IMR-90 (cell line): ENCODE data around the gene EDC4. TPM values are rescaled to one million over a fixed set of nuclear protein-coding genes. Genes with fewer than 3 reads are reported as not detected.

Source experiments
- ATAC-seq: fragments of 200-7000 bp; cut with Tn5 transposase; 2 replicates; pipeline ENCODE4 v1.9.1; 2020; ENCODE audit warnings: low read depth, mild to moderate bottlenecking, moderate library complexity
- BruUV-seq: library from RNA; stranded (reverse); fragments of 400-500 nt; replicated peaks from 2 replicates; lab custom pipeline; 2021; lab: Mats Ljungman, UMichigan
- CTCF ChIA-PET: fragments of 300-600 bp; formaldehyde crosslinking; extraction: SDS; loops from one replicate; lab custom pipeline; 2021; ENCODE audit warnings: antibody characterized with exemption; lab: Yijun Ruan, JAX
- POLR2A ChIA-PET: fragments of 300-600 bp; sonication (Branson Sonifier 250); formaldehyde crosslinking; loops from one replicate; lab custom pipeline; 2022; ENCODE audit warnings: antibody characterized with exemption; ENCODE audit not compliant: unreplicated experiment; lab: Charles Lee
- DNase-seq: peaks from one replicate; pipeline ENCODE4 v3.0.0; 2013
- H2AFZ ChIP-seq: replicated peaks from 2 replicates; pipeline ENCODE3; 2013; ENCODE audit warnings: low read length, mild to moderate bottlenecking; ENCODE audit not compliant: poor library complexity
- H2AK5ac ChIP-seq: 2 replicates; pipeline ENCODE4 v1.6.1; 2013; ENCODE audit warnings: low read depth, low read length, inconsistent platforms
- H2AK9ac ChIP-seq: replicated peaks from 2 replicates; pipeline ENCODE3; 2013; ENCODE audit warnings: mild to moderate bottlenecking, low read depth, low read length, moderate library complexity; ENCODE audit not compliant: poor library complexity
- H2BK120ac ChIP-seq: 2 replicates; pipeline ENCODE4 v1.6.1; 2013; ENCODE audit warnings: low read depth, low read length, inconsistent platforms
- H2BK15ac ChIP-seq: 3 replicates; pipeline ENCODE4 v1.6.1; 2013; ENCODE audit warnings: low read depth, low read length, inconsistent platforms
- H2BK20ac ChIP-seq: 2 replicates; pipeline ENCODE4 v1.6.1; 2013; ENCODE audit warnings: low read depth, mild to moderate bottlenecking, inconsistent platforms, low read length, moderate library complexity
- H2BK5ac ChIP-seq: 2 replicates; pipeline ENCODE4 v1.6.1; 2013; ENCODE audit warnings: mild to moderate bottlenecking, low read depth, low read length, inconsistent platforms; ENCODE audit not compliant: poor library complexity, severe bottlenecking
- H3K14ac ChIP-seq: replicated peaks from 2 replicates; pipeline ENCODE4 v1.6.1; 2013; ENCODE audit warnings: low read depth, low read length, inconsistent platforms
- H3K18ac ChIP-seq: 2 replicates; pipeline ENCODE4 v1.6.1; 2013; ENCODE audit warnings: low read depth, low read length, control low read depth
- H3K23ac ChIP-seq: 2 replicates; pipeline ENCODE4 v1.6.1; 2013; ENCODE audit warnings: low read depth, low read length, inconsistent platforms
- H3K27ac ChIP-seq: 2 replicates; pipeline ENCODE4 v1.5.1; 2013; ENCODE audit warnings: mild to moderate bottlenecking, control low read depth, low read length; ENCODE audit not compliant: insufficient read depth
- H3K27me3 ChIP-seq: 2 replicates; pipeline ENCODE4 v1.6.1; 2013; ENCODE audit warnings: low read length; ENCODE audit not compliant: control insufficient read depth, insufficient read depth
- H3K36me3 ChIP-seq: 2 replicates; pipeline ENCODE4 v1.6.1; 2013; ENCODE audit warnings: low read length, mixed read lengths; ENCODE audit not compliant: control insufficient read depth, insufficient read depth
- H3K4ac ChIP-seq: 2 replicates; pipeline ENCODE4 v1.6.1; 2013; ENCODE audit warnings: low read depth, low read length, inconsistent platforms
- H3K4me1 ChIP-seq: 2 replicates; pipeline ENCODE4 v1.6.1; 2013; ENCODE audit warnings: low read length, mixed read lengths; ENCODE audit not compliant: control insufficient read depth, insufficient read depth
- H3K4me2 ChIP-seq: 2 replicates; pipeline ENCODE4 v1.6.1; 2013; ENCODE audit warnings: low read depth, mild to moderate bottlenecking, control low read depth, low read length, moderate library complexity
- H3K4me3 ChIP-seq: 2 replicates; pipeline ENCODE4 v1.5.1; 2013; ENCODE audit warnings: low read depth, mild to moderate bottlenecking, control low read depth, low read length, moderate library complexity; ENCODE audit not compliant: insufficient read depth
- H3K56ac ChIP-seq: 2 replicates; pipeline ENCODE4 v1.6.1; 2013; ENCODE audit warnings: low read length, inconsistent platforms; ENCODE audit not compliant: insufficient read depth; ENCODE audit errors: extremely low read depth
- H3K79me1 ChIP-seq, 2 experiments: 2 replicates each; pipeline ENCODE4 v1.6.1; 2013; ENCODE audit warnings: low read length in 2 of 2, inconsistent platforms in 1 of 2, low read depth in 1 of 2
- H3K9ac ChIP-seq: 2 replicates; pipeline ENCODE4 v1.6.1; 2013; ENCODE audit warnings: low read depth, low read length, control low read depth
- H3K9me1 ChIP-seq: 2 replicates; pipeline ENCODE4 v1.6.1; 2013; ENCODE audit warnings: low read length, inconsistent platforms; ENCODE audit not compliant: insufficient read depth
- H3K9me3 ChIP-seq: 2 replicates; pipeline ENCODE4 v1.6.1; 2013; ENCODE audit warnings: low read length; ENCODE audit not compliant: control insufficient read depth, insufficient read depth
- H4K20me1 ChIP-seq: 2 replicates; pipeline ENCODE4 v1.6.1; 2013; ENCODE audit warnings: low read length, inconsistent platforms; ENCODE audit not compliant: insufficient read depth
- H4K5ac ChIP-seq: 2 replicates; pipeline ENCODE4 v1.6.1; 2013; ENCODE audit warnings: mild to moderate bottlenecking, low read depth, low read length, control low read depth
- H4K8ac ChIP-seq, 2 experiments: 2 replicates each; pipeline ENCODE4 v1.6.1; 2013; ENCODE audit warnings: low read depth in 2 of 2, low read length in 2 of 2, control low read depth in 1 of 2, inconsistent platforms in 1 of 2
- H4K91ac ChIP-seq: 2 replicates; pipeline ENCODE4 v1.6.1; 2013; ENCODE audit warnings: low read depth, low read length, inconsistent platforms; ENCODE audit not compliant: insufficient read depth
- BHLHE40 ChIP-seq: fragments of 150-350 bp; IDR thresholded peaks from 2 replicates; pipeline ENCODE4 v1.6.1; 2016; ENCODE audit warnings: mild to moderate bottlenecking, low read depth, low read length
- CEBPB ChIP-seq: IDR thresholded peaks from 2 replicates; pipeline ENCODE4 v1.6.1; 2012; ENCODE audit warnings: low read depth, low read length, improper control_type of control experiment
- CHD1 ChIP-seq: IDR thresholded peaks from 2 replicates; pipeline ENCODE4 v1.6.1; 2012; ENCODE audit warnings: low read depth, low read length, improper control_type of control experiment
- FOS ChIP-seq: fragments of 150-350 bp; IDR thresholded peaks from 2 replicates; pipeline ENCODE4 v1.6.1; 2016; ENCODE audit warnings: low read depth, low read length
- MAFK ChIP-seq: IDR thresholded peaks from 2 replicates; pipeline ENCODE4 v1.6.1; 2012; ENCODE audit warnings: low read depth, low read length, improper control_type of control experiment
- MAZ ChIP-seq: IDR thresholded peaks from 2 replicates; pipeline ENCODE4 v1.6.1; 2012; ENCODE audit warnings: low read depth, mild to moderate bottlenecking, low read length, improper control_type of control experiment, moderate library complexity, borderline replicate concordance
- MXI1 ChIP-seq: IDR thresholded peaks from 2 replicates; pipeline ENCODE4 v1.6.1; 2012; ENCODE audit warnings: low read depth, mild to moderate bottlenecking, low read length, moderate library complexity, borderline replicate concordance
- NFE2L2 ChIP-seq: fragments of 150-350 bp; IDR thresholded peaks from 2 replicates; pipeline ENCODE4 v1.6.1; 2016; ENCODE audit warnings: low read depth, mild to moderate bottlenecking, low read length
- POLR2A ChIP-seq: IDR thresholded peaks from 2 replicates; pipeline ENCODE4 v1.6.1; 2012; ENCODE audit warnings: mild to moderate bottlenecking, low read depth, low read length
- RAD21 ChIP-seq: IDR thresholded peaks from 2 replicates; pipeline ENCODE4 v1.6.1; 2012; ENCODE audit warnings: low read length, improper control_type of control experiment
- RCOR1 ChIP-seq: IDR thresholded peaks from 2 replicates; pipeline ENCODE4 v1.6.1; 2012; ENCODE audit warnings: mild to moderate bottlenecking, low read length, improper control_type of control experiment; ENCODE audit not compliant: insufficient replicate concordance
- RFX5 ChIP-seq: IDR thresholded peaks from 2 replicates; pipeline ENCODE4 v1.8.0; 2012; ENCODE audit warnings: low read depth, mild to moderate bottlenecking, low read length, moderate library complexity
- SMC3 ChIP-seq: fragments of 150-350 bp; IDR thresholded peaks from 2 replicates; pipeline ENCODE4 v1.6.1; 2016; ENCODE audit warnings: low read depth, mild to moderate bottlenecking, antibody characterized with exemption, low read length, moderate library complexity
- USF2 ChIP-seq: fragments of 150-350 bp; IDR thresholded peaks from 2 replicates; pipeline ENCODE4 v1.6.1; 2017; ENCODE audit warnings: mild to moderate bottlenecking, antibody characterized with exemption, low read length, low read depth
- WGBS, 2 experiments: methylation state at CpG; one replicate each; pipeline versions ENCODE4 v1.1.5 to v1.1.7; 2013; ENCODE audit warnings: missing lambda C conversion rate in 2 of 2; ENCODE audit not compliant: insufficient read length in 1 of 2; ENCODE audit errors: extremely low coverage in 2 of 2; 5-methylcytosine and 5-hydroxymethylcytosine counted together
- dilution Hi-C: fragments of 300-500 bp; cut with HindIII; formaldehyde crosslinking; loops from one replicate; pipeline ENCODE4 v1.14.3; 2018; ENCODE audit warnings: low sequenced_read_pairs; ENCODE audit not compliant: unreplicated experiment
- in situ Hi-C: fragments of 300-500 bp; cut with MboI; formaldehyde crosslinking; loops from 3 replicates; pipeline ENCODE4 v1.14.3; 2019; ENCODE audit warnings: low sequenced_read_pairs, inconsistent platforms, mixed read lengths
- intact Hi-C: fragments of 100-400 bp; cut with micrococcal nuclease; formaldehyde crosslinking; loops from 2 replicates; pipeline ENCODE4 v1.10.0; 2022
- polyA plus RNA-seq, 3 experiments: library from polyadenylated mRNA; depleted of rRNA; stranded (reverse); fragments of >200 nt; gene quantifications; 2 replicates each; pipeline ENCODE4 v1.2.3, GENCODE V29; 2012; ENCODE audit warnings: low replicate concordance in 1 of 3
- total RNA-seq: library from RNA; depleted of rRNA; stranded (reverse); fragments of >200 nt; gene quantifications from 2 replicates; pipeline ENCODE4 v1.2.3, GENCODE V29; 2012
- TF ChIP-seq, protein P1 (sequence below): fragments of 150-350 bp; IDR thresholded peaks from 2 replicates; pipeline ENCODE4 v1.6.1; 2016; ENCODE audit warnings: low read depth, mild to moderate bottlenecking, low read length, moderate library complexity, borderline replicate concordance
- TF ChIP-seq, protein P2 (sequence below): conservative IDR thresholded peaks from 2 replicates; pipeline ENCODE4 v1.5.1; 2012; ENCODE audit warnings: mild to moderate bottlenecking, low read depth, low read length, improper control_type of control experiment

Gene EDC4
- total and polyA plus RNA-seq, 2 of the 4 experiments (the other 2 are of a cell fraction), result 33.2 to 64.0 TPM

GRCh38 chr16:67844497-67844896, 28.4 kb upstream of the EDC4 start:
- intact Hi-C loops (no loop called here), dilution Hi-C loops (no loop called here), in situ Hi-C loops (no loop called here)
- Histone ChIP-seq H3K4me3 (no peak overlapping the region), H3K27ac (no peak overlapping the region), H4K5ac (no peak overlapping the region), H2BK5ac (no peak overlapping the region), H3K9ac (no peak overlapping the region), H3K14ac (peak overlapping the region; percentile 53), H2AFZ (no peak overlapping the region), H3K4me2 (peak overlapping the region; percentile 67), H3K4ac (no peak overlapping the region), H2AK5ac (no peak overlapping the region), H3K56ac (no peak overlapping the region), H2AK9ac (no peak overlapping the region), H4K91ac (no peak overlapping the region), H2BK20ac (no peak overlapping the region), H3K4me1 (peaks cover 13% of the 10 kb centered on the region), H3K18ac (no peak overlapping the region), H3K23ac (peak overlapping the region; percentile 96; the same call in 1 of the 2 replicates), H3K36me3 (0 out of 2 replicates have a peak, but pooled peaks cover 2% of the 10 kb centered on the region), H3K9me3 (no peaks in the 10 kb centered on the region), H4K8ac (peak overlapping the region in 1 of 2 experiments; percentile 4; a peak in 1 of 4 replicates), H2BK15ac (no peak overlapping the region), H3K27me3 (no peaks in the 10 kb centered on the region), H2BK120ac (no peak overlapping the region), H3K79me1 (peaks cover 24 to 64% of the 10 kb centered on the region in 2 experiments), H4K20me1 (peaks cover 32% of the 10 kb centered on the region), H3K9me1 (peaks cover 21% of the 10 kb centered on the region)
- no TSS peak for BruUV-seq
- ChIA-PET CTCF (interaction anchor here (0.8 to 0.9 kb wide), 2 partner anchors 28 to 98 kb away, joined by 3 to 4 read pairs; no protein-coding TSS in a partner anchor), POLR2A (interaction anchor here (0.9 kb wide), 1 partner anchor 11 kb away, joined by 3 read pairs; no protein-coding TSS in a partner anchor)
- 60% methylated on average over 1 of the region's 4 CpGs; no CpG with 5 or more reads in 1 of the 2 experiments for WGBS, 2 experiments
- ATAC-seq, result no peak
- TF ChIP-seq MAFK (no peak), SMC3 (no peak), RCOR1 (no peak), MAZ (no peak), USF2 (no peak), POLR2A (no peak), MXI1 (no peak), CHD1 (no peak), BHLHE40 (no peak), NFE2L2 (no peak), CEBPB (no peak), RFX5 (no peak), FOS (no peak), RAD21 (no peak)
- TF ChIP-seq, protein P1, sequence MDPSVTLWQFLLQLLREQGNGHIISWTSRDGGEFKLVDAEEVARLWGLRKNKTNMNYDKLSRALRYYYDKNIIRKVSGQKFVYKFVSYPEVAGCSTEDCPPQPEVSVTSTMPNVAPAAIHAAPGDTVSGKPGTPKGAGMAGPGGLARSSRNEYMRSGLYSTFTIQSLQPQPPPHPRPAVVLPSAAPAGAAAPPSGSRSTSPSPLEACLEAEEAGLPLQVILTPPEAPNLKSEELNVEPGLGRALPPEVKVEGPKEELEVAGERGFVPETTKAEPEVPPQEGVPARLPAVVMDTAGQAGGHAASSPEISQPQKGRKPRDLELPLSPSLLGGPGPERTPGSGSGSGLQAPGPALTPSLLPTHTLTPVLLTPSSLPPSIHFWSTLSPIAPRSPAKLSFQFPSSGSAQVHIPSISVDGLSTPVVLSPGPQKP, result no peak
- TF ChIP-seq, protein P2, sequence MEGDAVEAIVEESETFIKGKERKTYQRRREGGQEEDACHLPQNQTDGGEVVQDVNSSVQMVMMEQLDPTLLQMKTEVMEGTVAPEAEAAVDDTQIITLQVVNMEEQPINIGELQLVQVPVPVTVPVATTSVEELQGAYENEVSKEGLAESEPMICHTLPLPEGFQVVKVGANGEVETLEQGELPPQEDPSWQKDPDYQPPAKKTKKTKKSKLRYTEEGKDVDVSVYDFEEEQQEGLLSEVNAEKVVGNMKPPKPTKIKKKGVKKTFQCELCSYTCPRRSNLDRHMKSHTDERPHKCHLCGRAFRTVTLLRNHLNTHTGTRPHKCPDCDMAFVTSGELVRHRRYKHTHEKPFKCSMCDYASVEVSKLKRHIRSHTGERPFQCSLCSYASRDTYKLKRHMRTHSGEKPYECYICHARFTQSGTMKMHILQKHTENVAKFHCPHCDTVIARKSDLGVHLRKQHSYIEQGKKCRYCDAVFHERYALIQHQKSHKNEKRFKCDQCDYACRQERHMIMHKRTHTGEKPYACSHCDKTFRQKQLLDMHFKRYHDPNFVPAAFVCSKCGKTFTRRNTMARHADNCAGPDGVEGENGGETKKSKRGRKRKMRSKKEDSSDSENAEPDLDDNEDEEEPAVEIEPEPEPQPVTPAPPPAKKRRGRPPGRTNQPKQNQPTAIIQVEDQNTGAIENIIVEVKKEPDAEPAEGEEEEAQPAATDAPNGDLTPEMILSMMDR, result no peak
- DNase-seq, result peak; percentile 51
